ENCODE data around the gene ASB3.

Gene ASB3

DNA sequence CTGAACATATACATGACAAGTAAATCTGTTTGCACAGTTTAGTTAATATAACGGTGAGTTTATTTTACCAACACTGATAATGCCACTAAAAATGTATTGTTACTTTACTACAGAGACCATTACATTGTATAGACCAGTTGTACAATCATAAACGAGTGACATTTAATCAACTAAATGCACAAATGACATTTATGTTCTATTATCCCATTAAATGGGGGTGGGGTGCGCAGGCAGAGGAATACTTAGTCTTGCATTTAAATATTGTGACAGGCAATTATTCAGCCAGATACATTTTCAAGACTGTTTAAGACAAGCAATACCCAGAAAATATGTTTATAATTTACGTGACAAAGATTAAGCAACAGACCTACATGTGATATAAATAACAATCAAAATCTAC, 91.2 kb downstream of the ASB3 start:
- TF ChIP-seq CTCF (IDR thresholded peaks at IDR 0.05) = no peak

- TF ChIP-seq CTCF (IDR thresholded peaks at IDR 0.05) = no peak
Observed at GRCh38 chr2:53694096-53694771, 92.5 kb downstream of the ASB3 start.

DNA sequence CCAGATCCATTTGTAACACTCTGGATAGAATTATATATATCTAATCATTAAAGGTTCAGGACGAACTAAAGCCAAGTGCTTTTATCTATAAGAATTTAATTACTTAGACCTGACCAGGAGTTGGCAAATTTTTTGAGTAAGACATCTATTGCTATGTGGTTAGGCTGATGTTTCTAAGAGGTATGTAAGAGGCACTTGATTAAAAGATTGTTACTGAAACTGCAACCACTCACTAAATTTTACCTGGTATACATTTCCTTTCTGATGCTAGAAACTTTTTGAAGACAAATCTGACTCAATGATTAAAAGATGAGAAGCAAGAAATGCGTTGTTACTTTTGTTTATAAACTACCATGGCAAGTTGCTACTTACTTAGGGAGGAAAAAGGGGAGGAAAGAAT, 95.9 kb downstream of the ASB3 start:
- TF ChIP-seq CTCF (IDR thresholded peaks at IDR 0.05) = no peak

- TF ChIP-seq CTCF (IDR thresholded peaks at IDR 0.05) = no peak
Observed at GRCh38 chr2:53672881-53673522, 113.8 kb downstream of the ASB3 start.

DNA sequence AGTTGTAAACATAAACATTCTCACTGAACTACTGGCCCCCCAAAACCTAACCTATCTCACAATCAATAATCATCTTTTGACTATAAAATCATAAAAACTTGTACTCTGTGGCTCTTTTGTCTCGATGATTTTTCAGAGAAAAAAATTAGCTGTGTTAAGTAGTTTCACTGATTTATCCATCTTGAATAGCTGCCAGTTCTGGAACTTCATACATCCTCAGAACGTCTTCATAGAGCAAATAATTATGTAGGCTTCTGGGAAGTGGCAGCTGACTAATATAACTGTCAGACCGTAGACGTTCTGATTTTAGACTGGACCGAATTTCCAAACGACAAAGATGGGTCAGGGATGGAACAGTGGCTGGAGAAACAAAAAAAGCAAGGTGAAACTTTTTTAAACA, 116.4 kb downstream of the ASB3 start:
- no peak for TF ChIP-seq CTCF (IDR thresholded peaks at IDR 0.05)

GRCh38 chr2:53668624-53669026, 118.1 kb downstream of the ASB3 start:
- no peak for TF ChIP-seq CTCF (IDR thresholded peaks at IDR 0.05)

GRCh38 chr2:53660886-53661285, 125.9 kb downstream of the ASB3 start:
- no peak for TF ChIP-seq CTCF (IDR thresholded peaks at IDR 0.05)
